AG04449 (cell line): Measurements from ENCODE around the gene FKBP10.

Source experiments
- CTCF ChIA-PET: fragments of 350-600 bp; formaldehyde crosslinking; extraction: SDS; loops from one replicate; lab custom pipeline; 2021; ENCODE audit warnings: antibody characterized with exemption; lab: Yijun Ruan, JAX
- POLR2A ChIA-PET: fragments of 400-600, 350-600 bp; formaldehyde crosslinking; extraction: SDS; loops from one replicate; lab custom pipeline; 2020; ENCODE audit warnings: antibody characterized with exemption, inconsistent platforms; lab: Yijun Ruan, JAX
- DNase-seq: peaks from one replicate; pipeline ENCODE4 v3.0.0-alpha.2; 2010; ENCODE audit warnings: low read depth, low spot score
- H3K4me3 ChIP-seq: 2 replicates; pipeline ENCODE4 v1.5.1; 2011; ENCODE audit warnings: low read depth, mild to moderate bottlenecking, control low read depth, low read length
- TF ChIP-seq, protein P1 (sequence below): IDR thresholded peaks from one replicate; pipeline ENCODE4 v1.5.1; 2011; ENCODE audit warnings: mild to moderate bottlenecking, moderate library complexity, low read length, control low read depth, inconsistent platforms; ENCODE audit not compliant: insufficient read depth; ENCODE audit errors: missing control alignments

Gene FKBP10

DNA sequence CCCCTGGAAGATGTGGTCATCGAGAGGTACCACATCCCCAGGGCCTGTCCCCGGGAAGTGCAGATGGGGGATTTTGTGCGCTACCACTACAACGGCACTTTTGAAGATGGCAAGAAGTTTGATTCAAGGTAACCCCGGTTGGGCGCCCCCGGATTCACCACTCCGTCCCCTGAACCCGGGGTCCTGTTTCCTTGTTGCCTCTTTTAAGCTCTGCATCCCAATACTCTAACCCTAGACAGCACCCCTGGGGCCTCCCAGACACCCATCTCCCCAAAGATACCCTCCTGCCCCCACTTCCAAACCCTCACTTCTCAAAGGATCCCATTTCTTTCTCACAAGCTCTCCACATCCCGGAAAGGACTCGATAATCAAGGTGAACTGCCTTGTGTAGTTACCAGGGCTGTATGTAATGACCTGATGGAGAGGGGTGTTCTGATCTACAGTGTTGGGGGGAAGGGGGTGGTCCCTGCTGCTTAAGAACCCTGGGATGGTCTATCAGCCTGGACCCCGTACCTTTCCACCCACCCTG, 412 bp downstream of the FKBP10 start:
- ChIA-PET POLR2A (interaction anchor here (1.2 to 2.2 kb wide), 4 partner anchors 10 to 107 kb away, joined by 3 to 8 read pairs (median 5); partner anchors contain the start of gene KLHL11), CTCF (interaction anchor here (4.7 to 6.1 kb wide), 2 partner anchors 12 to 76 kb away, joined by 21 to 105 read pairs; no protein-coding TSS in a partner anchor)
- TF ChIP-seq, protein P1, sequence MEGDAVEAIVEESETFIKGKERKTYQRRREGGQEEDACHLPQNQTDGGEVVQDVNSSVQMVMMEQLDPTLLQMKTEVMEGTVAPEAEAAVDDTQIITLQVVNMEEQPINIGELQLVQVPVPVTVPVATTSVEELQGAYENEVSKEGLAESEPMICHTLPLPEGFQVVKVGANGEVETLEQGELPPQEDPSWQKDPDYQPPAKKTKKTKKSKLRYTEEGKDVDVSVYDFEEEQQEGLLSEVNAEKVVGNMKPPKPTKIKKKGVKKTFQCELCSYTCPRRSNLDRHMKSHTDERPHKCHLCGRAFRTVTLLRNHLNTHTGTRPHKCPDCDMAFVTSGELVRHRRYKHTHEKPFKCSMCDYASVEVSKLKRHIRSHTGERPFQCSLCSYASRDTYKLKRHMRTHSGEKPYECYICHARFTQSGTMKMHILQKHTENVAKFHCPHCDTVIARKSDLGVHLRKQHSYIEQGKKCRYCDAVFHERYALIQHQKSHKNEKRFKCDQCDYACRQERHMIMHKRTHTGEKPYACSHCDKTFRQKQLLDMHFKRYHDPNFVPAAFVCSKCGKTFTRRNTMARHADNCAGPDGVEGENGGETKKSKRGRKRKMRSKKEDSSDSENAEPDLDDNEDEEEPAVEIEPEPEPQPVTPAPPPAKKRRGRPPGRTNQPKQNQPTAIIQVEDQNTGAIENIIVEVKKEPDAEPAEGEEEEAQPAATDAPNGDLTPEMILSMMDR = no peak
- no peak for DNase-seq
- peak overlapping the region; percentile 87 for H3K4me3 ChIP-seq

DNA sequence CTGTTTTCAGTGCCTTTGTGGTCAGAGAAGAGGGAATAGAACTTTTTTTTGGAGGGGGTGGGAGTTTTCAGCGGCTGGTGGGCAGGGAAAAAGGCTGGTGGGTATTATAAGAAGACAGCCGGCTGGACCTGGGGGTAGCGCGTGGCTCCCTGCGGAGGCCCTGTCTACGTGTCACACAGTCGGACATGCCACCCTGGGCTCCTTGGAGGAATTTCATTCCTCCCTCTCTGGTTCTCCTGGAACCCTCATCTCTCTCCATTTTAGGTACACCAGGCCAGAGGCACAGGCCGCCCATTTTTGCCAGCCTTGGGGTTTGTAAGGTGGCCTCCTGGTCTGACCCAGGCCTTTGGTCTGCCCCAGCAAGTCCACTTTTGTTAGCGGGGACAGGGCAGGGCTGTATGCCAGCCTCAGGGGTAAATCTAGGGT, 908 bp downstream of the FKBP10 start:
- TF ChIP-seq, protein P1 = no peak
- peak overlapping the region; percentile 87 for H3K4me3 ChIP-seq
- ChIA-PET POLR2A (interaction anchor here (1.2 to 1.5 kb wide), 2 partner anchors 52 to 107 kb away, joined by 3 to 4 read pairs; partner anchors contain the start of gene KLHL11), CTCF (interaction anchor here (1.5 to 6.1 kb wide), 4 partner anchors 12 to 76 kb away, joined by 6 to 105 read pairs (median 14); no protein-coding TSS in a partner anchor)
- DNase-seq = no peak

DNA sequence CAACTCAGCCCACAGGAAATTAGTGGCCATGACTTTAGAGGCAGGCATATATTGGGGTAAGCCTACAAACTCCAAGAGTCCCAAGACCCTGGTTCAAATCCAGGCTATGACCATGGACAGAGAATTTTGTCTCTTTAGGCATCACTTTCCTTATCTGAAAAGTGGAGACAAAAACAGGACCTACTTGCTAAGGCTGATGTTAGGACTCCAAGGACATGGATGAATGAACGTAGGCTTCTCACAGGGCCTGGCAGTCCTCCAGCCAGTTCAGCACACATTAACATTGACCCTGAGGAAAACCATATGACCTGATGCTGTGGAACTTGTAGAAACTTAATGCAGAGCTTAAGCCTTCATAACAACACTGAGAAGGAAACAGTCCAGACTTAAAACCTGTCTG, 1.4 kb downstream of the FKBP10 start:
- DNase-seq = no peak
- ChIA-PET CTCF (interaction anchor here (1.2 to 1.9 kb wide), 4 partner anchors 11 to 77 kb away, joined by 4 to 8 read pairs (median 6); no protein-coding TSS in a partner anchor), POLR2A (no interaction called here)
- H3K4me3 ChIP-seq = peak overlapping the region; percentile 87
- TF ChIP-seq, protein P1 = no peak

DNA sequence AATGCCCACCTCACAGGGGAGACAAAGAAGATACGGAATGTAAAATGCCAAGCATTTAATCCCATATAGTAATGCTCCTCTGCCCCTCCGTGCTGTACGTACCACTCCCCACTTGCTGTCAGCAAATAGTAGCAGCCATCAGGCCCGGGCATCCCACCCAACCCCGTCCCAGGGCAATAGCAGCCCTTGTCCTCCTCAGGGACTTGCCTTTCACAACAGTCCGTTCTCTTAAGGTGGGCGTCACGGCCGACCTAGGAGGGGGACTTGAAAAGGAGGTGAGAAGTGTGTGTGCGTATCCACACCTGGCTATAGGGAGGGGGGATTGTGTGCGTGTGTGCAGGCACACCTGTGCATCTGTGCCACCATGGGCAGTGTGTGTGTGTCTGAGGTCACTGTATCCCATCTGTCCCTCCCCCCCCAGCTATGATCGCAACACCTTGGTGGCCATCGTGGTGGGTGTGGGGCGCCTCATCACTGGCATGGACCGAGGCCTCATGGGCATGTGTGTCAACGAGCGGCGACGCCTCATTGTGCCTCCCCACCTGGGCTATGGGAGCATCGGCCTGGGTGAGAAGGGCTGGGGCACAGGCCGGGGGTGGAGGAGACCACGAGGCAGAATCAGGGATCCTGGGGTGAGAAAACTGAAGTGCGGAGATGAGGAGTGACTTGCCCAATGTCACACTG, 4.0 kb downstream of the FKBP10 start:
- ChIA-PET POLR2A (no interaction called here), CTCF (interaction anchor here (1.2 to 2.2 kb wide), 2 partner anchors 15 to 77 kb away, joined by 3 to 8 read pairs; no protein-coding TSS in a partner anchor)
- no peak for DNase-seq
- TF ChIP-seq, protein P1 = no peak
- no peak overlapping the region for H3K4me3 ChIP-seq

DNA sequence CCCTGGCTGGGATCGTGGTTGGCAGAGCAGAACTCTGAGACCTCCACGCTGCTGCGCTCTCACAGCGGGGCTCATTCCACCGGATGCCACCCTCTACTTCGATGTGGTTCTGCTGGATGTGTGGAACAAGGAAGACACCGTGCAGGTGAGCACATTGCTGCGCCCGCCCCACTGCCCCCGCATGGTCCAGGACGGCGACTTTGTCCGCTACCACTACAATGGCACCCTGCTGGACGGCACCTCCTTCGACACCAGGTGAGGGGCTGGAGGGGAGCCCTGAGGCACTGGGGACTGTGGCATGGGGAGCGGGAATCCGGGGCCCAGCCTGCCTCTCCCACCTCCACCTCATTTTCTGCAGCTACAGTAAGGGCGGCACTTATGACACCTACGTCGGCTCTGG, 5.2 kb downstream of the FKBP10 start:
- DNase-seq = no peak
- no peak overlapping the region for H3K4me3 ChIP-seq
- ChIA-PET POLR2A (no interaction called here), CTCF (interaction anchor here (2.2 kb wide), 1 partner anchor 16 kb away, joined by 8 read pairs; no protein-coding TSS in a partner anchor)
- TF ChIP-seq, protein P1 = no peak

DNA sequence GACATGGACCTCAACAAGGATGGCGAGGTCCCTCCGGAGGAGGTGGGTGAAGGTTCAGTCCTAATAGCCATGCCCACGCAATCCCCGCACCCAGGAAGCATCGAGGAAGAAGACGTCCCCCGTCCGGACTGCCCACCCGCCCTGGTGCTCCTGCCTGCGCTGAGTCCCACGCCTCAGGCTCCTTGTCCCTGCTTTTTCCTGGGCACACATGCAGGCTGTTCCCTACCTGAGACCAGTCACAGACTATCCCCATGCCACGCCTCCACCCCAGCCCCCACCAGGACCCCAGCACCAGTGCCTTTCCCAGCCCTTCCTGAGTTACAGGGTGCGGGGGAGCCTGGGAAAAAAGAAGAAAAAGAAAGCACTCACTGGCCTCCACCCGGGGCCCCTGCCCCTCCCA, 9.0 kb downstream of the FKBP10 start:
- ChIA-PET CTCF (no interaction called here), POLR2A (interaction anchor here (0.8 to 1.6 kb wide), 2 partner anchors 41 to 291 kb away, joined by 3 read pairs; partner anchors contain the start of gene DHX58)
- TF ChIP-seq, protein P1 = no peak
- H3K4me3 ChIP-seq = no peak overlapping the region
- no peak for DNase-seq
